HTERT RPE-1 (cell line): ENCODE measurements around the gene RPP25L.

ENCODE experiments used
- in situ Hi-C: fragments of 300-500 bp; cut with MboI; formaldehyde crosslinking; loops from 4 replicates; pipeline ENCODE4 v1.14.3; 2020; ENCODE audit warnings: low sequenced_read_pairs

Gene RPP25L

GRCh38 chr9:34572092-34572491 is 39.8 kb downstream of the RPP25L start:
- in situ Hi-C loops: no loop called here

GRCh38 chr9:34571481-34571810 is 40.5 kb downstream of the RPP25L start:
- in situ Hi-C loops: no loop called here

- in situ Hi-C loops: no loop called here
Observed at GRCh38 chr9:34570809-34571480, 41.0 kb downstream of the RPP25L start.

DNA sequence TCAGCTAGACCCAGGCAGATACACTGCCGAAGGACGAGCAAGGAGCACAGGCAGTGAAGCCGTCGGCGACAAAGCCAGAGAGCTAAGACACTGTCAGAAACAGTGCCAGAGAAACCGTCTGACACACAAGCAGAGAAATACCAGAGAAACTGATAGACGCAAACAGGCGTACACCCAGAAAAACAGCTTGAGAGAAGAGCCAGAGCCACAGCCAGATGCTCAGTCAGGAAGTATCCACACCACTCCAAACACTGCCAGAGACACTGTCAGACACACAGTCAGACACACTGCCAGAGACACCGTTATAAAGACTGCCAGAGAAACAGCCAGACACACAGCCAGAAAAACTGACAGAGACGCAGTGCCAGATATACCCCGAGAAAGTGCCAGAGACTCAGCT is 41.5 kb downstream of the RPP25L start:
- in situ Hi-C loops: no loop called here

DNA sequence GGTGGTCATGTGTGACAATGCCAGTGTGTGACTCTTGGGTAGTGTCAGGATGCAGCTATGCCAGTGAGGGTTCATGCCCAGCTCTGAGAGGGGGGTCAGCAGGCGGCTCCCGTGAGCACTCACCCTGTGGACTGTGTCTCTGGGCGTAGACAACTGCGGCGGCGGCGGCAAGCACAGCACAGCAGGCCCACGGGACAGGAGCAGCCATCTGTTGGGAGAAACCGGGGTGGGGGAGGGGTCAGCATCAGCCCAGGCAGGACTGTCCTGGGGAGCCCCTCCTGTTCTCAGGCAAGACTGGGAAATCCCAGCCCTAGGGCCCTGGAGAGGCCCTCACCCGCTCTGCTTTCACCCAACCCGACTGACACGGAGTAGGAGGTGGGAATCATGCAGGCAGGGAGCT is 43.1 kb downstream of the RPP25L start:
- in situ Hi-C loops: no loop called here

GRCh38 chr9:34568133-34568532 is 43.8 kb downstream of the RPP25L start:
- in situ Hi-C loops: no loop called here

DNA sequence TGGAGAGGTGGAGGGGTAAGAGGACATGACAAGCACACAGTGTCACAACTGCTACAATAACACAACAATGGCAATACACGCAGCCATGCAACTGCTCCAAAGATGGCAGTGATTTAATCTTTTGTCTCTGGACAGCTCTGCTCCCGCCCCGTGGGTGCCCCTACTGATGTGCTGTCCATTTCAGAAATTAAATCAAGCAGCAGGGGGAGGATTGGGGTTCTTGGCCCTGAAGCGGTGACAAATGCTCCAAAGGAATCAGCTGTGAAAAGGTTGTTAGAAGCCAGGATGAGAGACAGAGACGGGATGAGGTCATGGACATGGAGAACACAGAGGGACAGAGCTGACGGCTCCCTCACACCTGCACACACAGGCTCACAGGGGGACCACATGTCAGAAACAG is 44.9 kb downstream of the RPP25L start:
- in situ Hi-C loops: no loop called here

GRCh38 chr9:34566322-34566721 is 45.6 kb downstream of the RPP25L start:
- in situ Hi-C loops: no loop called here

DNA sequence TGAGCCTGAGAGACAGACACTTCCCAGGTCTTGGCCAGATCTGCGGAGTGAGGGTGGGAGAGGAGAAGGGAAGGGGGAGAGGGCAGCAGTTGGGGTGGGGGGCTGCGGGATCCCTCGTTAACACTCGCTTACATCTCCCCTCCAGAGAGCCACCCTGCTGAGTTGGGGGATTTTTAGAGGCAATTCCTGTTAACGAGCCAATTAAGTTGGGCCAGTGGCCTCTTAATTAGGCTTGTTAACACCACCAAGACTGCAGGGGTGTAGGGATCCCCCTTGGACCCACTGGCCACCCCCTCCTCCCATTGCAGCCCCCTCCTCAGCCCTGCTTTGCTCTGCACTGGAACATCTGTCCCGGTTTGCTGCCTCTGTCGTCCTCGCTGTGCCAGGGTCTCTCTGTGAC is 46.0 kb downstream of the RPP25L start:
- in situ Hi-C loops: no loop called here

- in situ Hi-C loops: no loop called here
Observed at GRCh38 chr9:34564617-34565016, 47.3 kb downstream of the RPP25L start.

- in situ Hi-C loops: no loop called here
Observed at GRCh38 chr9:34563262-34563661, 48.6 kb downstream of the RPP25L start.

DNA sequence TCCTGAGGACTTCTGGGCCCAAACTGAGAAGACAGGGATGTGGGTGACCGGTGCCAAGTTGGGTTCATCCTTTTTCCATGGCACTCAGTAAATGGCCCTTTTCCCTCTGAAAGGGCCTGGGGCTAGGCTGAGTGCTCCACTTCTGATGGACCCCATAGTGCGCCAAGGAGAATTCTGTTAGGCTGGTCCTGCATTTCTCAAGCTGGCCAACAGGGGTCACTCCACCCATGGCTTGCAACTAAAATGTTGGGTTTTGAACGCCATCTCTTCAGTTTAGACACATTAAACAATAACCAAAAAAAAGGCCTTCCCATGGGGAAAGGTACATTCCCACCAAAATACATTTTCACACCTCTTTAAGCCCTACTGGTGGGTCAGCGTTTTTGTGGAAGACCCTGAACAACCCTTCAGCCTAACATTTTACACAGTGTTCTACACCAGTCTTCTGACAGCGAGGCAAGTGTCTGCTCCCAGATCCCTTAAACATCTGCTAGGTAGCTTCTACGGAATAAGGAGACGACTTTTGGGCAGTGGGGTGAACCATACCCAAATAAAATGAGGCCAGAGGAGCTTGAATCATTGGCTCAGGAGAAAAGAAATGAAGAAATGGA is 49.7 kb downstream of the RPP25L start:
- in situ Hi-C loops: no loop called here

DNA sequence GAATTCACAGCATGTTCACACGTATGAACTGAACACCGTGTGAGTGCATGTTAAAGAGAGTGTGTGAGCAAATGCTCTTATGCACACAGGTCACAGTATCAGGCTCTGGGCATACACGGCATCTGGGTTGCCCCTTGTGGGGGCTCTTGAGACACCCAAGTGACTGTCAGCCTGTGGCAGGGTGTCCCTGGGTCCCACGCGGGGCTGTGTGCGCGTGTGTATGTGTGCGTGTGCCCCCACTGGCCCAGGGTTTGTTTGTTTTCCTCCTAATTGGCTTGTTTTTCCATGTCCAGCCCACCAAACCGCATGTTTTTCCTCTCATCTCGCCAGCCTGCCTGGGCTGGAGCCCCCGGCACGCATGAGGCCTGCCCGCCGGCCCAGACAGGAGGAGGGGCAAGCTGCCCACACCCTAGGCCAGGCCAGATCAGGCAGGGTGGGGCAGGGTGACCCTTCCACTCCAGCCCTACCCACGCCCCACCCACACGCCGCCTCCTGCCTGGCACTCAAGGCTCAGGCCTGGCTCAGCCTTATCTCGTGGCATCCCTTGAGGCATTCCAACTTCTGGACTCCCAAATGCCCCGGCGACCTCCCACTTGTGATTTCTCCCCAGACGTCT is 51.2 kb downstream of the RPP25L start:
- in situ Hi-C loops: no loop called here
